Psoas muscle (tissue), 8 donors: ENCODE results near the gene TLN1. TPM values are rescaled to one million over a fixed set of nuclear protein-coding genes. Genes with fewer than 3 reads are reported as not detected.

Experiments
- ATAC-seq, 4 donors: fragments of 200-7000 bp; cut with Tn5 transposase; one replicate each; pipeline ENCODE4 v1.9.1; 2020; ENCODE audit warnings: moderate library complexity in 3 of 4, mild to moderate bottlenecking in 2 of 4
- DNase-seq, 2 donors: peaks; one replicate each; pipeline ENCODE4 v3.0.0-alpha.2; 2020
- H3K27ac ChIP-seq: fragments of 200-600 bp; one replicate; pipeline ENCODE4 v1.8.0; 2022
- H3K27me3 ChIP-seq, 3 donors: fragments of 200-600 bp in 1 of 3; one replicate each; pipeline versions ENCODE4 v1.6.1 to v1.8.0; 2013 to 2022; ENCODE audit warnings: low read length in 2 of 3, mild to moderate bottlenecking in 2 of 3, moderate library complexity in 1 of 3; ENCODE audit not compliant: insufficient read depth in 3 of 3
- H3K36me3 ChIP-seq, 2 donors: fragments of 200-600 bp in 1 of 2; one replicate each; pipeline versions ENCODE4 v1.6.1 to v1.8.0; 2013 to 2022; ENCODE audit warnings: low read depth in 1 of 2, mild to moderate bottlenecking in 1 of 2, moderate library complexity in 1 of 2; ENCODE audit not compliant: insufficient read depth in 1 of 2
- H3K4me1 ChIP-seq: fragments of 200-600 bp; one replicate; pipeline ENCODE4 v1.8.0; 2022
- H3K4me3 ChIP-seq: fragments of 200-600 bp; one replicate; pipeline ENCODE4 v1.8.0; 2022; ENCODE audit warnings: mild to moderate bottlenecking
- H3K9me3 ChIP-seq: fragments of 200-600 bp; one replicate; pipeline ENCODE4 v1.8.0; 2022
- WGBS, 3 donors: extraction: QIAGEN DNeasy Blood & Tissue Kit; methylation state at CpG; one replicate each; pipeline versions ENCODE4 v1.1.6 to v1.1.7; 2013; 5-methylcytosine and 5-hydroxymethylcytosine counted together
- intact Hi-C, 2 donors: fragments of 100-400 bp; cut with DNase I; formaldehyde crosslinking; loops; one replicate each; pipeline versions ENCODE4 v1.11.0 to v1.14.2; 2022
- polyA plus RNA-seq, 3 donors: library from polyadenylated mRNA; stranded (reverse); fragments of 200-250 nt; gene quantifications; one replicate each; pipeline ENCODE4 v1.2.3, GENCODE V29; 2013
- total RNA-seq, 4 donors: library from RNA; stranded (reverse); fragmentation: NEBNext Ultra II Directional in 2 of 4; extraction: Animal tissue kit (Norgen Biotek cat#: 25700) in 2 of 4; gene quantifications; one replicate each; pipeline versions ENCODE4 v1.2.1 to v1.2.4, GENCODE V29; 2021 to 2023
- TF ChIP-seq, protein P1 (sequence below): fragments of 200-600 bp; IDR thresholded peaks from one replicate; pipeline ENCODE4 v1.8.0; 2022; ENCODE audit warnings: antibody characterized with exemption
- donor health status: healthy with polysubstance abuse.
- donor health status: DM: no; HTN: no; CAD: no; lungs with moderate emphysema.
- donor health status: Bipolar disorder and iron deficiency.
- donor health status: healthy.
- donor health status: DM: yes; HTN: yes; CAD: no.
- donor health status: DM: no; HTN: no; CAD: no.
- donor health status: DM: no; HTN: no; CAD: no.
- donor health status: DM: yes; HTN: yes; CAD: no.

TLN1 gene
- total and polyA plus RNA-seq, 7 donors = 88.2 to 320 (median 150) TPM

GRCh38 chr9:35776018-35776417, 44.0 kb upstream of the TLN1 start:
- 70 to 80% (median 77%) methylated on average over 4 of the region's 4 CpGs for WGBS, 3 donors
- Histone ChIP-seq H3K27ac (peak overlapping the region; percentile 44), H3K4me1 (peaks cover 19% of the 10 kb centered on the region), H3K27me3 (no peaks in the 10 kb centered on the region), H3K4me3 (no peak overlapping the region), H3K9me3 (no peaks in the 10 kb centered on the region), H3K36me3 (no peaks in the 10 kb centered on the region)
- TF ChIP-seq, protein P1, sequence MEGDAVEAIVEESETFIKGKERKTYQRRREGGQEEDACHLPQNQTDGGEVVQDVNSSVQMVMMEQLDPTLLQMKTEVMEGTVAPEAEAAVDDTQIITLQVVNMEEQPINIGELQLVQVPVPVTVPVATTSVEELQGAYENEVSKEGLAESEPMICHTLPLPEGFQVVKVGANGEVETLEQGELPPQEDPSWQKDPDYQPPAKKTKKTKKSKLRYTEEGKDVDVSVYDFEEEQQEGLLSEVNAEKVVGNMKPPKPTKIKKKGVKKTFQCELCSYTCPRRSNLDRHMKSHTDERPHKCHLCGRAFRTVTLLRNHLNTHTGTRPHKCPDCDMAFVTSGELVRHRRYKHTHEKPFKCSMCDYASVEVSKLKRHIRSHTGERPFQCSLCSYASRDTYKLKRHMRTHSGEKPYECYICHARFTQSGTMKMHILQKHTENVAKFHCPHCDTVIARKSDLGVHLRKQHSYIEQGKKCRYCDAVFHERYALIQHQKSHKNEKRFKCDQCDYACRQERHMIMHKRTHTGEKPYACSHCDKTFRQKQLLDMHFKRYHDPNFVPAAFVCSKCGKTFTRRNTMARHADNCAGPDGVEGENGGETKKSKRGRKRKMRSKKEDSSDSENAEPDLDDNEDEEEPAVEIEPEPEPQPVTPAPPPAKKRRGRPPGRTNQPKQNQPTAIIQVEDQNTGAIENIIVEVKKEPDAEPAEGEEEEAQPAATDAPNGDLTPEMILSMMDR = no peak
- DNase-seq = no peak
- intact Hi-C loops = no loop called here
- peak in 1 of 4 donors; percentile 47 for ATAC-seq

DNA sequence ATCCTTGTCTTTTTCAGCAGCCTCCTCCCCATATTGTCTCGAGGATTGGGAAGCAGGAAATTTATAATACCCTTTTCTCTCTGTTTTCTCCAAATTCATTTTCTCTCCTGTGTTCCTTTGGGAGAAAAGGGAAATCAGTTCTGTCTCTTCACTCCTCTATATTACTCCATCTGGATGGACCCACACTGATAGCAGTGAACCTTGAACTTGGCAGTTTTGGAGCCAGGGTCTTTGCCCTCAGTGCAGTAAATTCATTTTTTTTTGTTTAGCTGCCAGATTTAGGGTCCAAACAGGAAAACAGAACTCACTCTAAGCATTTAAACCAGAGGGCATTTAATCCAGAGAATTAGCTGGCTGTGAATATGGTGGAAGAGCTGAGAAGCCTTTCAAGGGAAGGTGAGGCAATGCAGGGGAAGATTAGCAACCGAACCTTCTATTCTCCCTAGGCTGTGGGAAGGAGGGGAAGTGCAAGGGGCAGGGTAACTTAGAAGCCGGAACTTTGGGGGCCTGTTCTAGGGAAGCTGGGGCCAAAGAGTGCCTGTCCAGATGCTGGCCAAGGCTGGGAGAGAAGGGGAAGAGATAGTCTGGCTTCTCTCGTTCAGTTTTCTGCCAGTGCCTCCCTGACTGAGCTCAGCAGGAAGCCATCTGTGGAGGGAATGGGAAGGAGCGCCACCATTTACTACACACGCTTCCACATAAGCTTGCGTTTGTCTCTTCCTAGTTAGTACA, 43.1 kb upstream of the TLN1 start:
- Histone ChIP-seq H3K27me3 (no peaks in the 10 kb centered on the region), H3K36me3 (no peaks in the 10 kb centered on the region), H3K4me3 (no peak overlapping the region), H3K9me3 (no peaks in the 10 kb centered on the region), H3K27ac (peak overlapping the region; percentile 44), H3K4me1 (peaks cover 28% of the 10 kb centered on the region)
- no peak for ATAC-seq
- TF ChIP-seq, protein P1 = no peak
- 56 to 66% (median 60%) methylated on average over 7 of the region's 7 CpGs for WGBS, 3 donors
- intact Hi-C loops = no loop called here
- DNase-seq = peak in 1 of 2 donors; percentile 27

GRCh38 chr9:35771943-35772342, 39.9 kb upstream of the TLN1 start:
- Histone ChIP-seq H3K4me3 (no peak overlapping the region), H3K27me3 (no peaks in the 10 kb centered on the region), H3K36me3 (no peaks in the 10 kb centered on the region), H3K9me3 (no peaks in the 10 kb centered on the region), H3K4me1 (peaks cover 31% of the 10 kb centered on the region), H3K27ac (peak overlapping the region; percentile 68)
- DNase-seq (no peak), ATAC-seq (peak in 3 of 4 donors; percentile 38 to 60 (median 59))
- intact Hi-C loops = no loop called here
- WGBS, 3 donors = 70 to 80% (median 74%) methylated on average over 3 of the region's 3 CpGs
- TF ChIP-seq, protein P1 = no peak

GRCh38 chr9:35771534-35771933, 39.5 kb upstream of the TLN1 start:
- no peaks in the 10 kb centered on the region for H3K36me3 ChIP-seq
- H3K4me3 ChIP-seq = no peak overlapping the region
- peak in 1 of 4 donors; percentile 29 for ATAC-seq
- DNase-seq = no peak
- peak overlapping the region; percentile 68 for H3K27ac ChIP-seq
- TF ChIP-seq, protein P1 = no peak
- intact Hi-C loops = no loop called here
- no peaks in the 10 kb centered on the region for H3K9me3 ChIP-seq
- 51 to 74% (median 67%) methylated on average over 1 of the region's 1 CpG for WGBS, 3 donors
- H3K27me3 ChIP-seq = no peaks in the 10 kb centered on the region
- peaks cover 31% of the 10 kb centered on the region for H3K4me1 ChIP-seq

GRCh38 chr9:35771075-35771433, 39.1 kb upstream of the TLN1 start:
- DNase-seq (peak; percentile 42 to 80), ATAC-seq (peak; percentile 85 to 93 (median 89))
- TF ChIP-seq, protein P1 = no peak

More at GRCh38 chr9:35771075-35771433, 39.1 kb upstream of the TLN1 start:
- peaks cover 31% of the 10 kb centered on the region for H3K4me1 ChIP-seq
- no peaks in the 10 kb centered on the region for H3K36me3 ChIP-seq
- H3K4me3 ChIP-seq = no peak overlapping the region
- WGBS, 3 donors = 3 to 10% (median 3%) methylated on average over 4 of the region's 4 CpGs
- H3K27ac ChIP-seq = peak overlapping the region; percentile 68
- no peaks in the 10 kb centered on the region for H3K27me3 ChIP-seq
- intact Hi-C loops = no loop called here
- H3K9me3 ChIP-seq = no peaks in the 10 kb centered on the region
